Astrocyte of the spinal cord (primary cell): ENCODE data around the gene ACAP3.
A peak's percentile ranks its signal among the peaks of the same experiment; 100 is the strongest.

Experiments used
- DNase-seq: peaks from one replicate; pipeline ENCODE4 v3.0.0; 2011; ENCODE audit warnings: low read depth, low spot score
- H3K4me3 ChIP-seq: 2 replicates; pipeline ENCODE4 v1.5.1; 2011; ENCODE audit warnings: low read depth, mild to moderate bottlenecking, low read length, moderate library complexity
- CTCF ChIP-seq: IDR thresholded peaks from 2 replicates; pipeline ENCODE4 v1.5.1; 2012; ENCODE audit warnings: low read depth, mild to moderate bottlenecking, low read length, inconsistent platforms
- in situ Hi-C: cut with HindIII; loops from 2 replicates; pipeline ENCODE4 v1.10.0; 2017; ENCODE audit warnings: low sequenced_read_pairs

ACAP3 gene

GRCh38 chr1:1305300-1306069, 2.2 kb downstream of the ACAP3 start:
- peak; percentile 71 for DNase-seq
- in situ Hi-C loops = no loop called here
- TF ChIP-seq CTCF = peak; percentile 7
- H3K4me3 ChIP-seq = peak overlapping the region; percentile 13

- no peak for TF ChIP-seq CTCF
- in situ Hi-C loops = no loop called here
- H3K4me3 ChIP-seq = peak overlapping the region; percentile 13
- DNase-seq = peak; percentile 67
Measured at GRCh38 chr1:1304331-1305299, 3.1 kb downstream of the ACAP3 start.

DNA sequence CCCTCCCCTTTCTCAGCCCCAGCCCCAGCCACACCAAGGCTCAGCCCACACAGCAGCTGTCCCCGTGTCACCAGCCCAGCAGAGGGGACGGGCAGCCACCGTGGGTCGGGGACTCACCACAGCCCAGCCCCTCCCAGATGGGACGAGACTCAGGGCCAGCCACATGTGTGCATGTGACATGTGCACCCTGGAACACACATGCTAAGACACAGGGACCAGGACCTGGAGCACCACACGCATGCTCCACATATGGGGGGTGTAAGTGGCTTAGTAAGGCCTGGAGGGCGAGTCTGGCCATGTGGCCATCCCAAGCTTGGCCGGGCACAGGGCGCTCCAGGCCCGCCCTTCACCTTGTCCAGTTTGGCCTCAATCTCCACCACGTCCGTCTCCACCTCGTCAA, 4.0 kb downstream of the ACAP3 start:
- no peak for DNase-seq
- TF ChIP-seq CTCF = no peak
- H3K4me3 ChIP-seq = no peak overlapping the region
- in situ Hi-C loops = no loop called here

- no peak overlapping the region for H3K4me3 ChIP-seq
- DNase-seq = no peak
- no peak for TF ChIP-seq CTCF
- in situ Hi-C loops = no loop called here
Measured at GRCh38 chr1:1302951-1303509, 4.7 kb downstream of the ACAP3 start.

GRCh38 chr1:1302006-1302430, 5.7 kb downstream of the ACAP3 start:
- peak; percentile 60 for TF ChIP-seq CTCF
- in situ Hi-C loops = no loop called here
- no peak for DNase-seq
- no peak overlapping the region for H3K4me3 ChIP-seq

- no peak for TF ChIP-seq CTCF
- DNase-seq = no peak
- in situ Hi-C loops = no loop called here
- no peak overlapping the region for H3K4me3 ChIP-seq
Measured at GRCh38 chr1:1300352-1300739, 7.4 kb downstream of the ACAP3 start.
